ENCODE data around the gene ZNG1C.
"Not testable (repeated sequence)": the region's sequence is repeated elsewhere in the genome, so short reads cannot be mapped to it uniquely, and the experiment has no call there.

Gene ZNG1C

DNA sequence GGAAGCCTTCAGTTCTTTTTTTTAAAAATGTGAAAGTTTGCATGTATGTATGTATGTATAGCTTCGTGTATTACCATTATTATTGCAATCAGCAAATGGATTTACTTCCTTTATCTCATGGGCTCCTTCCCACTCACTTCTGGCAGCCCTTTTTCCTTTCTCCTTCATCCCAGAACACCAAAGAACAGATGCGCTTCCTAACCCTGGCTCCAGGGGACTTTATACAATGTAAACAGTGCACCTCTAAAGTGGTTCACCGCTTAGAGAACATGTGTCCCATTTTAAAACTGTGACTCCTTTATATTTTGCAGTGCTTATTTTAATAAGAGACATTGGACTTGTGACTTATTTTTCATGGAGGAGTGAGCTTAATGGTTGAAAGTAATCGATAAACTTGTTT is 101.5 kb downstream of the ZNG1C start:
- DNase-seq (ENCODE audit: low spot score) = not testable (repeated sequence)

DNA sequence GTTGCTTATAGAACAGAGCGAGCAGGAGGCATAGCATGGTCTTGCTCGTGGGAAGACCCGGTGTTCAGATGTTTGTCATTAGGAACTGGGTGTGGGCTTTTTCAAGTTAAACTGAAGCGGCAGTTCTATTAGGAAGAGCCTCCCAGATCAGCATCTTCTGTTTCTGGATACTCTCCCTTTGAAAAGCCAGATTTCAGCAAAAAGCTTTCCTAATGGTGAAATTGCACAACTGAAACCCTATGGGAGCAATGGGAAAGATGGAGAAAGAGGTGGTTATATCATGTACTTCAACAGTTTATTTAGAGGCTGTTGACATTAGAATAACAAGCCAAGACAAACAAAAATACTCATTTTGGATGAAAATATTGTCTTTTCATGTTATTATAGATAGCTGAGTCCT is 102.2 kb downstream of the ZNG1C start:
- DNase-seq (ENCODE audit: low spot score) = not testable (repeated sequence)
